GM12872 (cell line): ENCODE measurements around the gene NUP62.

ENCODE experiments used
- TF ChIP-seq, protein P1 (sequence below): IDR thresholded peaks from 3 replicates; pipeline ENCODE4 v1.5.1; 2011; ENCODE audit warnings: low read depth, mild to moderate bottlenecking, low read length, moderate library complexity; ENCODE audit not compliant: insufficient read depth

Gene NUP62

DNA sequence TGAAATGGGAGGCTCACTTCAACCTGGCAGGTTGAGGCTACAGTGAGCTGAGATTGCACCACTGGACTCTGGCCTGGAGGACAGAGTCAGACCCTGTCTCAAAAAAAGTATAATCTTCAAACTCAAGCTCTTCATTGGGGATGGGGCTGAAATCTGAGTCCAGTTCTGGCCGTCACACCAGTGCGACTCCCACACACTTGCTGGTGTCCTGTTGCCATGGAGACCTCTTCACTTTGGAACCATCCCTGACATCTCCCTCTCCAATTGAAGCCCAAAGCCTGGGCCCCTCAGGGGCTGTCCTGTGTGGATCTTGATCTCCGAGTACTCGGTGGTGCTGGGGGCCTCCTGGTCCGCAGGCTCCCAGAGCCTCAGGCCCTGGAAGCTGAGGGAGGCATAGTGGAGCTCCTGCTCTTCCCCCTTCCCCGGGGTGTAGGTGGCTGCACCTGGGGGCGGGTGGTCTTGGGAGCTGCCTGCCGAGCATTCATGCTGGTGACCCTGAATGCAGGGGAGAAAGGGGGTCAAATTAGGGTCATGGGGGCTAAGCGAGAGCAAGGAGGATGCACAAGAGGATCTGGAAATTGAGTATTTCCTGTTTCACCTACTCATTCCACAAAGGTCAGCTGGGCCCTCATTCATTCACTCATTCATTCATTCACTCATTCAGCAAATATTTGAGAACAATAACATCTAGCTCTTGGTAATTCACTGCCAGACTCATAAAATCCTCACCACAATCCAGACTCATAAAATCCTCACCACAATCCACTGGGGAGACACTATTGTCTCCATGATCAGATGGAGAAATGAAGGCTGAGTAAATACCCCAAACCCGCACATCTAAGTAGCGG lies 20.7 kb upstream of the NUP62 start:
- TF ChIP-seq, protein P1, sequence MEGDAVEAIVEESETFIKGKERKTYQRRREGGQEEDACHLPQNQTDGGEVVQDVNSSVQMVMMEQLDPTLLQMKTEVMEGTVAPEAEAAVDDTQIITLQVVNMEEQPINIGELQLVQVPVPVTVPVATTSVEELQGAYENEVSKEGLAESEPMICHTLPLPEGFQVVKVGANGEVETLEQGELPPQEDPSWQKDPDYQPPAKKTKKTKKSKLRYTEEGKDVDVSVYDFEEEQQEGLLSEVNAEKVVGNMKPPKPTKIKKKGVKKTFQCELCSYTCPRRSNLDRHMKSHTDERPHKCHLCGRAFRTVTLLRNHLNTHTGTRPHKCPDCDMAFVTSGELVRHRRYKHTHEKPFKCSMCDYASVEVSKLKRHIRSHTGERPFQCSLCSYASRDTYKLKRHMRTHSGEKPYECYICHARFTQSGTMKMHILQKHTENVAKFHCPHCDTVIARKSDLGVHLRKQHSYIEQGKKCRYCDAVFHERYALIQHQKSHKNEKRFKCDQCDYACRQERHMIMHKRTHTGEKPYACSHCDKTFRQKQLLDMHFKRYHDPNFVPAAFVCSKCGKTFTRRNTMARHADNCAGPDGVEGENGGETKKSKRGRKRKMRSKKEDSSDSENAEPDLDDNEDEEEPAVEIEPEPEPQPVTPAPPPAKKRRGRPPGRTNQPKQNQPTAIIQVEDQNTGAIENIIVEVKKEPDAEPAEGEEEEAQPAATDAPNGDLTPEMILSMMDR = no peak

DNA sequence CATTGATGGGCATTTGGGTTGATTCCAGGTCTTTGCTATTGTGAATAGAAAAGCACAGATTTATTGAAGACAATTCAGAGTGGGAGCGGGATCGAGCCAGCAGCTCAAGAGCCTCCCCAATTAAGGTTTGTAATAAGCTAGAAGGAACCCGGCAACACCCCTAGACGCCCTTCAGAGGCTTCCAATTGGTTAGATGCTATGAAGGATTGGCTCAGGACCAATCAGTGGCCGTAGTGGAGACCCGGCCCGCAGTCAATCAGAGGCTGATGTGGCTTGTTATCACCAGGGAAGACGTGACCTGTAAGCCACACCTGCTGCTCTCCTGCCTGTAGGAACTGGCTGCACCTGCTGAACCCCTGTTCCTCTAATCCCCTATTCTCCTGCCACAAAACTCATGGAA lies 17.1 kb upstream of the NUP62 start:
- TF ChIP-seq, protein P1 = no peak

DNA sequence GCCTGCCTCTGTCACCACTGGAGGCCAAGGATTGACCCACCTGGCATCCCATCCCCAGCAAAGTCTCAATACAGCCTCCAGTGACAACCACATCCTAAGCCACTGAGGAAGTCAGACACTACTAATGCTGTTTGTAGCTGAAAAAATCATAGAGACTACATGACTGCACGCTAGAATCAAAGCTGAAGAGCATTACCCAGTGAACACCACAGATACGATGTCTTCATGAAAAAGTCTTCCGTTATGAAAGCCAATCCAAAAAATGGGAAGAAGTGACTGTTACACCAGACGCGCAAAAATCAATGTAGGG lies 11.1 kb upstream of the NUP62 start:
- TF ChIP-seq, protein P1 = no peak

DNA sequence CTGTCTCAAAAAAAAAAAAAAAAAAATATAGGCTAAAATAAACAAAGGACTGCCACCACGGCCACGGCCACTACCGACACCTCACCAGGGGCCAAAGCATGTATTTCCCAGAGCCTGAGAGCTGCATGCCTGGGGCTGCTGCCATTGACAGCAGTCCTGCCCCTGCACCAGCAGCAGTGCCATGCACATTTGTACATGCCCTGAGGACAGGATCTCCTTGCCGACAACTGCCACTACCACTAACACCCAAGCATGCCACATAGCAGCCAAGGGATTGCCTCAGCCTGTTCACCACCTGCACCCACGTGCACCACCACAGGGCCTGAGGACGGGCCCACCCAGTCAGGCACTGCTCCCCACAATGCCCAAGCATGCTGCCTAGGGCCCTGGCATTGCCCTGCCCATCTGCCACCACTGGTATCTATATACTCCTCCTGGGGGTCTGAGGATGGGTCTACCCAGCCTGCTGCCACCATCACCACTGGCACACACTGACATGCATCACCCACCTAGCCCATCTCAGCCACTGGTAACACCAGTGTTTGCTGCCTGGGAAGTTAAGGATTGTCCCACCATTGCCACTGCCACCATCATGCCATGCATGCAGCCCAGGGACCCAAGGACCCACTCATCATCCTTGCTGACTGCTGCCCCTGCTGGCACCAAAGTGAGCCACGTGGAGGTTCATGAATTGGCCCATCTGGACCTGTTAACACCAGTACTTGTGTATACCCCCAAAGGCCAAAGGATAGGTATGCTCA lies 10.6 kb upstream of the NUP62 start:
- TF ChIP-seq, protein P1 = peak; percentile 46; the same call in 2 of the 3 replicates

DNA sequence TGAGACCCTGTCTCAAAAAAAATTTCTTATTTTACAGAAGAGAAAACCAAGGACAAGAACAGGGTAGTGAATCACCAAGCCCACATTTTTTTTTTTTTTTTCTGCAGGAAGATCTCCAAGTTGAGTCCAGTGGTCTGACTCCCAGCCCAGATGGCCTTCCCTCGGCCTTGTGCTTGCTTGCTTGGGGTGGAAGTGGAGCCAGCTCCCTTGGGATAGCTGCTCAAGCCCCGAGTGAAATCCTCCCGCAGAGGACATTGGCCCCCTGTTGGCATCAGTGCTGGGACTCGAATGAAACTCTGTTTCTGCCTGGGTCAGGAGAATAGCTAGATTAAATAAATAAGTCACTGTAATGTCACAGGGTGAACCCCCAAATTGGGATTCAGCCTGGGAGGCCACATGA lies 9.4 kb upstream of the NUP62 start:
- TF ChIP-seq, protein P1 = no peak

DNA sequence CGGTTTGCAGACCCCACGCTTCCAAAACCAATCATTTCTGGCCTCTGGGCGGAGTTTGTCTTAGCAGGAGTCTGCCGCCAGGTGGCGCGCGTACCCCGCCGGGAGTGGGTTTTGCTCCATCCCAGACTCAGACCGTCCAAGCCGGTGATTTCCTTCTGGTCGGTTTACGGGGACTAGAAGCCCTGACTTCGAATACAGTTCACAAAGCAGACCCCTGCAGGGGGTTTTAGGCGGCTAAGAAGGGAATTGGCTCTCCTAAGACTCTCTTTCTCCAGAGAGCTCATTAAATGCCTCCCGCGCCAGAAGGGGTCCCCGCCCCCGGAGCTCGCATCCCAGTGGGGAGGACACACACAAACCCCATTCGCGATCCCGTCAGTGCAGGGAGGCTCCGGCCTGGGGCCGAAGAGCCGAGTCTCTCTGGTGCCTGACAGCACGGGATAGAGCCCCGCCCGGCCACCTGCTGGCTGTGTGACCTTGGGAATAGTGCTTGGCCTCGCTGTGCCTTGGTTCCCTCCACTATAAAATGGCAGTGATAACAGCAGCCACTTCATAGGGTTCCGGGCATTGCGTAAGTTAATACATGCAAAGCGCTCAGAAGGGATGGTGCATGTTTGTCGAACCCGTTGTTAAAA lies 8.6 kb upstream of the NUP62 start:
- TF ChIP-seq, protein P1 = peak; percentile 96

DNA sequence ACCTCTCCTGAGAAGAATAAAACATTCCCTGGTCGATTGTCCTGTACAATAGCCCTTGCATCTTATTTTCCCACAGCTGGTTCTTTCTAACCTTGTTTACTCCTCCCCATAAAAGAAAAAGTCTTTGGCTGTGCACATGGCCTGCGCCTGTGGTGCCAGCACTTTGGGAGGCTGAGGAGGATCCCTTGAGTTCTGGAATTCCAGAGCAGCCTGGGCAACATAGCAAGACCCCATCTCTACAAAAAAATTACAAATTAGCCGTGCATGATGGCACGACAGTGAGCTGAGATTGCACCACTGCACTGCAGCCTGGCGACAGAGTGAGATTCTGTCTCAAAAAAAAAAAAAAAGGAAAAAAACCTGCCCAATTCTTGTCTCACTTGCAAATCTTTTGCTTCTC lies 7.2 kb upstream of the NUP62 start:
- TF ChIP-seq, protein P1 = no peak
